Peyer's patch (tissue), 4 donors: Measurements from ENCODE around the gene KCNB1.

ENCODE experiments used
- CTCF ChIP-seq, 6 experiments: fragments of 450-650 bp in 4 of 6; fragments of 200-600 bp in 2 of 6; sonication (generic) in 1 of 6; IDR thresholded peaks; one replicate each; pipeline ENCODE4 v1.5.1; 2017 to 2019; ENCODE audit warnings: antibody characterized with exemption in 6 of 6, mild to moderate bottlenecking in 3 of 6, moderate library complexity in 1 of 6
- POLR2A ChIP-seq, 2 donors: fragments of 450-650 bp; IDR thresholded peaks; one replicate each; pipeline ENCODE4 v1.5.1; 2017; ENCODE audit warnings: antibody characterized with exemption in 2 of 2, mild to moderate bottlenecking in 2 of 2, moderate library complexity in 2 of 2

- no peak for TF ChIP-seq CTCF (IDR thresholded peaks at IDR 0.05)
- TF ChIP-seq POLR2A (IDR thresholded peaks at IDR 0.05): no peak
Measured at GRCh38 chr20:49344975-49345374, 137.5 kb downstream of the KCNB1 start.
